ENCODE measurements around the gene KIAA1958.

GRCh38 chr9:112487799-112488340 is 1.2 kb downstream of the KIAA1958 start:
- TF ChIP-seq, protein P1, sequence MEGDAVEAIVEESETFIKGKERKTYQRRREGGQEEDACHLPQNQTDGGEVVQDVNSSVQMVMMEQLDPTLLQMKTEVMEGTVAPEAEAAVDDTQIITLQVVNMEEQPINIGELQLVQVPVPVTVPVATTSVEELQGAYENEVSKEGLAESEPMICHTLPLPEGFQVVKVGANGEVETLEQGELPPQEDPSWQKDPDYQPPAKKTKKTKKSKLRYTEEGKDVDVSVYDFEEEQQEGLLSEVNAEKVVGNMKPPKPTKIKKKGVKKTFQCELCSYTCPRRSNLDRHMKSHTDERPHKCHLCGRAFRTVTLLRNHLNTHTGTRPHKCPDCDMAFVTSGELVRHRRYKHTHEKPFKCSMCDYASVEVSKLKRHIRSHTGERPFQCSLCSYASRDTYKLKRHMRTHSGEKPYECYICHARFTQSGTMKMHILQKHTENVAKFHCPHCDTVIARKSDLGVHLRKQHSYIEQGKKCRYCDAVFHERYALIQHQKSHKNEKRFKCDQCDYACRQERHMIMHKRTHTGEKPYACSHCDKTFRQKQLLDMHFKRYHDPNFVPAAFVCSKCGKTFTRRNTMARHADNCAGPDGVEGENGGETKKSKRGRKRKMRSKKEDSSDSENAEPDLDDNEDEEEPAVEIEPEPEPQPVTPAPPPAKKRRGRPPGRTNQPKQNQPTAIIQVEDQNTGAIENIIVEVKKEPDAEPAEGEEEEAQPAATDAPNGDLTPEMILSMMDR (IDR thresholded peaks at IDR 0.05): no peak
- no peak for TF ChIP-seq POLR2AphosphoS5 (IDR thresholded peaks at IDR 0.05; ENCODE audit: insufficient read depth in 1 of 2, low read depth in 1 of 2)
